HG03135 (cell line): ENCODE data around the gene XPA.
A peak's percentile ranks its signal among the peaks of the same experiment; 100 is the strongest.
"Not testable (repeated sequence)": the region's sequence is repeated elsewhere in the genome, so short reads cannot be mapped to it uniquely, and the experiment has no call there.

Experiments
- ATAC-seq: cut with Tn5 transposase; IDR thresholded peaks from one replicate; pipeline ENCODE4 v1.9.1; 2021; ENCODE audit warnings: mild to moderate bottlenecking, moderate library complexity; ENCODE audit not compliant: unreplicated experiment

The XPA gene

GRCh38 chr9:97696803-97697601, at the start of gene XPA:
XPA (minus strand) TSS chr9:97697340; CDS start chr9:97697292, 48 bp downstream.
- ATAC-seq = peak; percentile 90

- no peak for ATAC-seq
Observed at GRCh38 chr9:97744710-97745708, 47.9 kb upstream of the XPA start.

DNA sequence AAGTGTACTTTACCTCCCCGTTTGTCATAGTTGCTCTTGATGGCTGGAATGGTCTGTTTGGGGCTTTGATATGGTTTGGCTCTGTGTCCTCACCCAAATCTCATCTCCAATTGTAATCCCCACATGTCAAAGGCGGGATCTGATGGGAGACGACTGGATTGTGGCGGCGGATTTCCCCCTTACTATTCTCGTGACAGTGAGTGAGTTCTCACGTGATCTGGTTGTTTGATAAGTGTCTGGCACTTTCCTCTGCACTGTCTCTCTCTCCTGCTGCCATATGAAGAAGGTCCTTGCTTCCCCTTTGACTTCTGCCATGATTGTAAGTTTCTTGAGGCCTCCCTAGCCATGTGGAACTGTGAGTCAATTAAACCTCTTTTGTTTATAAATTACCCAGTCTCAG, 46.9 kb upstream of the XPA start:
- ATAC-seq = not testable (repeated sequence)

GRCh38 chr9:97742545-97742944, 45.4 kb upstream of the XPA start:
- no peak for ATAC-seq

- ATAC-seq = no peak
Observed at GRCh38 chr9:97741947-97742346, 44.8 kb upstream of the XPA start.

DNA sequence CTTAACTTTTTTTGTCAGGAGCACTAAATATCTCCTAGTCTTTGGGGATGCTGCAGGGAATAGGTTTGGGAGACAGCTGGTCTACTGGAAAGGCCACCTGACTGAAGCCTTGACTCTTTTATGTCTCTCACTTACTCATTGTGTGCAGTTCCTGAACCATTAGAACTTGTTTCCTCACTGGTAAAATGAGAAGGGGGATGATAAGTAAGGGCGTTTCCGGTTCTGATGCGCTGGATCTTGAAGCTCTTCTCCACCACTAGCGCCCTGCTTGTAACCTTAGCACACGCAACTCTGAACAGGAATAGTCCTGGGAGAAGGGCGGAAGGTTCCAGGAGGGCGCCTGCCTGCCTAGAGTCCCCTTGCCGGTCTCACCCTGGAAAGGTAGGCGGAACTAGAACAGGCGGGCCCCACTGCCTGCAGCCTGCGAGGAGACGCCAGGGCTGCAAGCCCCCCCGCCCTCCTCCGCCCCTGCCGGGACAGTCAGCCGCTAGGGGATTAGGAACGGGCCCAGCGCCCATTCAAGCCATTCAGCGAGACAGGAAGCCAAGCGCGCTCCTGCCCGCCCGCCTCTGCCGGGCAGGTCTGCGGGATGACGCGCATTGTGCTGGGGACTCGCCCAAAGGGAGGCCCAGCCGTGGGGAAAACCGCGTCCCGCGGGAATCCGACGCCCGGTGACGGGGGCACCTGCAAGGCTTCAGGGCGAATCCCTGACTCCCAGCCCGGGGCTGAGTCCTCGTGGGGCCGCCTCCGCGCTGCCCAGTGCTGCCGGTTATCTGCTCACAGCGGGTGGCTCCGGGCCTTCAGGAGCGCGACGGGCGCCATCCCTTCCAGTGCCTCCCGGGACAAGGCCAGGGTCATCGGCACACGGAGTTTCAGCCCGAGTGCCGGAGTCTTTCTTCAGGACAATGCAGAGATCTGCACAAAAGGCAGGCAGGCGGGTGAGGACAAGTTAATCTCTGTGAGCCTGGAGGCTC, 44.0 kb upstream of the XPA start:
- ATAC-seq = no peak

- ATAC-seq = no peak
Observed at GRCh38 chr9:97737429-97737828, 40.3 kb upstream of the XPA start.

DNA sequence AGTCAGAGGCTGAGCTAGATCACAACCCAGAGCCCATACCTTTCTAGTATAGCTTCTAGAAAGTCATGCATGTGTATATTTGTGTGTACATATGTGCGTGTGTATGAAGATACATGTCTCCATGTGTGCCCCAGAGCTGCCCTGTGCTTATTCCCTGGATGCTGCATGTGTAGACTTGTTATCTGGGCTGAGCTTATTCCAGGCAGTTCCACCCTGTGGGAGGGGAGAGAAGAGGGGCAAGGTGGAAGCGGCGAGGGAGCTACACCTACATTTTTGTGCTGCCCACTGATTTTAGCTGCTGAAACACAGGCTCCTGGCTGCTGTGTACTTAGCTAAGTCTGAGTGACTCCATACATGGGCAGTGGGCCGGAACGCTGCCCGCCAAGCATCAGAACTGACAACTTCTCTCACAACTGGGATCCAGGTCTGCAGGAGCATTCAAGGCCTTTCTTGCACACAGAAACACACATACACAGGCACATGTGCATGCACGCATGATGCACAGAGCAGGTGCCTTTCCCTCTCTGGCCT, 38.0 kb upstream of the XPA start:
- no peak for ATAC-seq

- no peak for ATAC-seq
Observed at GRCh38 chr9:97726716-97727115, 29.6 kb upstream of the XPA start.

DNA sequence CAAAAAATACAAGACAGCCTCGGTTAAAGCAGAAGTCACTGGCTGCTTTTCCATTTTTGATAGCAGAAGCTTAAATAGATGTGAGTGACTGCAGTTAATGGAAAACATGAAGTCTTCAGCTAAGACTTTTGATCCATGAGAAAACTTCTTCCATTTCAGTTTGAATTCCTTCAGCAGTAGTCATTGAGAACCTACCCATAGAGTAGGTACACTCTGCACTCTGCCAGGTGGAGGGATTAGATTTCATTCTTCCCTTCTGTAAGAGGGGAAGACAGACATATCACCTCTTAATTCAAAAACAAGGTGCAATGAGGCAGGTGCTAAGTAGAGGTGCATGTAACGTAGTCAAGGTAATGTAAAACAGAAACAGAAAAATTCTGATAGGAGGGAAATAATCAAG, 26.7 kb upstream of the XPA start:
- ATAC-seq = no peak

GRCh38 chr9:97722331-97722730, 25.2 kb upstream of the XPA start:
- no peak for ATAC-seq

DNA sequence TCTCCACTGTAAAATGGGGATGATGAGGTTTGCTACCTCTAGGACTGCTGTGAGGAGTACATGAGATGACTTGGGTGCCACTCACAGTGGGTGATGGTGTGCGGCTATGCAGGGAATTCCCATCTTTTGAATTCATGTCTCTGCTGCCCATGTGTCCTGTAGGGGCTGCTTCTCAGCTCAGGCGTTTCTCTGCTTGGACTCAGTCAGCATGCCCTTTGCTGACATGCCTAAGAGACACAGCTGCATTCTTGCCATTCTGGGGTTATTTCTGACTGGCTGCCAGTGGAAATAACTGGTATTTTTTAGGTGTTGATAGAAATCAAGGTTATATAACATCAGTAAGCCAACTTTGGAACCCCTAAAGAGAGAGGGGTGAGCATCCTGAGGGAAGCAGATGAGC, 24.3 kb upstream of the XPA start:
- ATAC-seq = no peak

- no peak for ATAC-seq
Observed at GRCh38 chr9:97717866-97718265, 20.7 kb upstream of the XPA start.

DNA sequence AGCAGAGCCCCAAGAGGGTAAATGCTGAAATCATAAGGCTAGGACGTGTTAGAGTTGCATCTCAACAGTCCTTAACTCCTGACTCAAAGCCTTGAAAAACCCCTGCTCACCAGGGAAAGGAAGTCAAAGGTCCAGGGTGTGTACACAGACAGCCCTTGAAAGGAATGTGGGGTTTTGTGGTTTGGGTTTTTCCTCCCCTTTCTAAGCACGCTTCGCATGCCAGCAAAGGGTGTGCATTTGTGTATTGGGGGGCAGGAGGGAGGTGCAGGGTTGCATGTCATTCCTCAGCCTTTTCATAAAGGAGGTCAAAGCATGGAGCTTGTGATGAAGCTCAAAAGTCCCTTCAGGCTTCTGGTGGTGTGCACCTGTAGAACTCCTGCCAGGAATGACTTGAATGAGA, 17.3 kb upstream of the XPA start:
- no peak for ATAC-seq

DNA sequence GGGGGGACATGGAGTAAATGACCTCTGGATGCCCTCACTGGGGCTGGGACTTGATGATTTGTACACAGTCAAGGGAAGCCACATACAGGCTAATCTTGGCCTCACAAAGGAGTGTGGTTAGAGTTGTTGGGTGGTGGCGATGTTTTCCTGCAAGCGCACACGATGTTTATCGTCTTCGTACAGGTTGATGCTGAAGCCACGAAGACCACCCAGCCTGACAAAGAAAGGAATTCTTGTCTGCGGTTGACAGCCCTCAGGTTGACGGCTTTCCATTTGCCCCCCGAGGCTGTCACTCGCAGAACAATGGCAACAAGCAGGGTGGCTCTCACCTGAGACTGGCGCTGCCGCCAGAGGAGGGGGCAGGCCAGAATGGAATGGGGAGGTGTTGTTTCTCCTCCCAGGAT, 14.1 kb upstream of the XPA start:
- no peak for ATAC-seq

- ATAC-seq = no peak
Observed at GRCh38 chr9:97710356-97711222, 13.4 kb upstream of the XPA start.

- no peak for ATAC-seq
Observed at GRCh38 chr9:97706246-97706645, 9.1 kb upstream of the XPA start.

DNA sequence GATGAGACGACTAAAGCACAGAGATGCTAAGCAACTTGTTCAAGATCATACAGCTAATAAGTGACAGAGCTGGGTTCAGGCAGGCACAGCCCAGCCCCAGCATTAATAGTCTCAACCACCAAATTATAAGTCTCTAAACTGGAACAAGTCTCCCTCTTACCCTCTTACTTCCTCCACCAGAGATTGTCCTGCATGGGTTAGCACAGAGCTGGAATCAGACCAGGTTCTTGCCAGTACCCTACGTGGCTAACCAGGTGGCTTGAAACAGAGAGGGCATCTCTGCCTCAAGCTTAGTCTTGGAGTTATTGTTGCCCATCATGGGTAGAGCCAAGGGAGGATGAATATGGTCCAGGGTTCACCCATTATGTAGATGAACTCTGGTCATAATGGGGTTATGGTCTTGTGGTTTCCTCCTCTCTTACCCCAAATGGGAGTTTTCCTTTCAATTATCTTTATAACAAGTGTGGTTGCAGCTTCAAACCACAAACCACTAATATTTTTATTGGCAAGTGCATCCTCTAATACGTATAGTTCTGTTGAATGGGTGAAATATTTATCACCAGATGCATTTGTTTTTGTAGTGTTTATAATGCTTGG, 8.3 kb upstream of the XPA start:
- ATAC-seq = no peak

- no peak for ATAC-seq
Observed at GRCh38 chr9:97704851-97705250, 7.7 kb upstream of the XPA start.
